ENCODE results near the gene GRIPAP1. TPM values are rescaled to one million over a fixed set of nuclear protein-coding genes. Genes with fewer than 3 reads are reported as not detected.

The GRIPAP1 gene
- total and polyA plus RNA-seq, 2 donors (not counting 3 experiments of a cell fraction or from before 2014, with no cell fraction given), result 25.3 to 49.4 TPM

DNA sequence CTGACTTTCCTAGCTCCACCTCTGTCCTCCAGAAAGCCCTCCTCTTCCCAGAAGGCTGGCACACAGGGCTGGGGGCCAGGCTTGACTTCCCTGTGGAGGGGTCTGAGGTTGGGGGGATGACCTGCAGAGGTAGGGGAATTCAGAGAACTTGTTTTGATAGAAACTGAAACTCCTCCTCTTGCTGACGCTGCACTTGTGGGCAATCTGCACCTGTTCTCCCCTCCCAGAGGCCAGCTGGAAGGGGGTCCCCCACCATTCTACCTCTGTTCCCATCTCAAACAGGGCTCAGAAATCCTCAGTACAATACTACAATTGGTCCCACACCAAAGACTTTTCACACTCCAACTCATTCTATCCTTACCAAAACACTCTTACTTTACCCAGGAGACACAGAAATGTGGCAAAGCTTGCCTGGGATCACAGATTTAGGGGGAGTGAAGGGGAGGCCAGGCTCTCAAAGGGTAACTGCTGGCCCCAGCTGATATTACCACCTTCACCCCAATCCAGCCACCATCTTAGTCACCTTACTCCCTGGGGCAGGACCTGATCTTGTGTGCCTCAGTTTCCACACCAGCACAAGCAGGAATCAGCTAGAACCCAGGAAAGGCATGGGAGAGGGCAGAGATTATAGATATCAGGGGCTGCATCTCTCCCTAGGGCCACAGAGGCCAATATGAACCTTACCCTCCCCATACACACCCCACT, 63.2 kb downstream of the GRIPAP1 start:
- no peaks in the 10 kb centered on the region for H3K9me1 ChIP-seq (replicated peaks; ENCODE audit: control insufficient read depth, extremely low read depth, insufficient read depth, low read length)
- dilution Hi-C loops (cut with MboI; ENCODE audit: extremely low pct_ligation_motif_present, low sequenced_read_pairs), result no loop called here
- FAIRE-seq (no peak), DNase-seq (ENCODE audit: low read depth, low spot score) (no peak)
- no peaks in the 10 kb centered on the region for H3K27me3 ChIP-seq (ENCODE audit: control insufficient read depth in 2 of 2, insufficient read depth in 2 of 2, low read length in 2 of 2)
- no peaks in the 10 kb centered on the region for H3K9me3 ChIP-seq (replicated peaks; ENCODE audit: control insufficient read depth, insufficient read depth, low read length)
- H3K4me3 ChIP-seq (replicated peaks in 1 of 3; ENCODE audit: insufficient read depth in 1 of 3, low read depth in 1 of 3, low read length in 3 of 3), result no peak overlapping the region
- CTCF ChIA-PET, result no interaction called here
- H3K36me3 ChIP-seq (ENCODE audit: control insufficient read depth in 2 of 2, extremely low read depth in 1 of 2, insufficient read depth in 2 of 2, low read length in 2 of 2), result peaks cover 2 to 24% of the 10 kb centered on the region in 2 experiments
- TF ChIP-seq, protein P1, sequence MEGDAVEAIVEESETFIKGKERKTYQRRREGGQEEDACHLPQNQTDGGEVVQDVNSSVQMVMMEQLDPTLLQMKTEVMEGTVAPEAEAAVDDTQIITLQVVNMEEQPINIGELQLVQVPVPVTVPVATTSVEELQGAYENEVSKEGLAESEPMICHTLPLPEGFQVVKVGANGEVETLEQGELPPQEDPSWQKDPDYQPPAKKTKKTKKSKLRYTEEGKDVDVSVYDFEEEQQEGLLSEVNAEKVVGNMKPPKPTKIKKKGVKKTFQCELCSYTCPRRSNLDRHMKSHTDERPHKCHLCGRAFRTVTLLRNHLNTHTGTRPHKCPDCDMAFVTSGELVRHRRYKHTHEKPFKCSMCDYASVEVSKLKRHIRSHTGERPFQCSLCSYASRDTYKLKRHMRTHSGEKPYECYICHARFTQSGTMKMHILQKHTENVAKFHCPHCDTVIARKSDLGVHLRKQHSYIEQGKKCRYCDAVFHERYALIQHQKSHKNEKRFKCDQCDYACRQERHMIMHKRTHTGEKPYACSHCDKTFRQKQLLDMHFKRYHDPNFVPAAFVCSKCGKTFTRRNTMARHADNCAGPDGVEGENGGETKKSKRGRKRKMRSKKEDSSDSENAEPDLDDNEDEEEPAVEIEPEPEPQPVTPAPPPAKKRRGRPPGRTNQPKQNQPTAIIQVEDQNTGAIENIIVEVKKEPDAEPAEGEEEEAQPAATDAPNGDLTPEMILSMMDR (IDR thresholded peaks at IDR 0.05; ENCODE audit: extremely low read depth in 1 of 2, insufficient read depth in 1 of 2, low read depth in 1 of 2, low read length in 2 of 2), result no peak
- TF ChIP-seq JUN (IDR thresholded peaks at IDR 0.05; ENCODE audit: borderline replicate concordance, insufficient read depth, insufficient read length, low read depth), result no peak
- peaks cover 32% of the 10 kb centered on the region for H3K79me2 ChIP-seq (ENCODE audit: control insufficient read depth, insufficient read depth, low read length)
- H3K4me2 ChIP-seq (ENCODE audit: insufficient read depth, low read length), result no peak overlapping the region
- POLR2A ChIA-PET, result no interaction called here
- no peaks in the 10 kb centered on the region for H4K20me1 ChIP-seq (replicated peaks; ENCODE audit: control insufficient read depth, extremely low read depth, insufficient read depth, low read length)
- H3K27ac ChIP-seq (ENCODE audit: insufficient read depth, low read depth, low read length), result no peak overlapping the region
- intact Hi-C loops (cut with micrococcal nuclease), result no loop called here
- BruUV-seq (replicated peaks), result no TSS peak
- no peaks in the 10 kb centered on the region for H3K4me1 ChIP-seq (ENCODE audit: control insufficient read depth, extremely low read depth, insufficient read depth, low read length)
- H2AFZ ChIP-seq (ENCODE audit: low read depth, low read length), result no peak overlapping the region
- H3K9ac ChIP-seq (replicated peaks; ENCODE audit: extremely low read depth, insufficient read depth, low read length), result no peak overlapping the region

DNA sequence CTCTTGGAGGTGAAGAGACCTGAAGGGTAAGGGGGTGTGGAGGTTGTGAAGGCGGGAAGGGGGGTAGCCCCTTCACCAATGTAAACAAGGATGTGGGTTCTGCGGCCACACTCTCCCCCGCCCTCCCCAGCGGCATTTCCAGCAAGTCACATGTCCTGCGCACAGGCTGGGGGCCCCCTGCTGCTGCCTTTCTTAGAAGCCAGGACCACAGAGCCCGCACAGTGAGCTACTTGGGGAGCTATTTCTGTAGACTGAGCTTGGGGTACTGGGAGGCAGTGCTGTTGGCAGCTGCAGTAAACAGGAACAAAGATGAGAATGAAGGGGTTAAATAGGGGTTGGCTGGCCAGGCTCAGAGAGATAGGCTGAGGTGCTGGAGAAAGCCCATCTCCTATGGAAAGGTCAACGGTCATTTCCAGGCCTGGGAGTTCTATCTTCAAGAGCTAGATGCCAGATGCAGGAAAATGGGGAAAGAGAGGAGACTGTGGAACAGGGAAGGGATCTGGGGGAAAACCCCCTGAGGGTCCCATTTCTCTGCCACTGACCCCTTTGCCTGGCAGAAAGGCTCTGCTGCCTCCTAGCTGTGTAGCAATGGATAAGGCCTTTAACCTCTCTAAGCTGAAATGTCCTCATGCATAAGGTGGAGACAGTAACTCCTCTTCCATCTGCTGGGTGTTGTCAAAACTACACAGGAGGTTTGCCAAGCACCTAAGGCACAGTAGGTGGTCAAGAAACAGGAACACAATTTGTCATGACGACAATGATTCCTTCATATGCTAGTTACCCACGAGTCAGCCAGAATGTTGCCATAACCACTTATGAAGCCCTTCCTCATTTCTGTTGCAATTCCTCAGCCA, 64.8 kb downstream of the GRIPAP1 start:
- POLR2A ChIA-PET, result no interaction called here
- no peak for FAIRE-seq

More for the DNA sequence above, 64.8 kb downstream of the GRIPAP1 start:
- no peak for DNase-seq (ENCODE audit: low read depth, low spot score)
- Histone ChIP-seq H3K79me2 (ENCODE audit: control insufficient read depth, insufficient read depth, low read length) (peaks cover 26% of the 10 kb centered on the region), H3K9ac (replicated peaks; ENCODE audit: extremely low read depth, insufficient read depth, low read length) (no peak overlapping the region), H4K20me1 (replicated peaks; ENCODE audit: control insufficient read depth, extremely low read depth, insufficient read depth, low read length) (no peaks in the 10 kb centered on the region), H3K4me2 (ENCODE audit: insufficient read depth, low read length) (no peak overlapping the region), H3K9me1 (replicated peaks; ENCODE audit: control insufficient read depth, extremely low read depth, insufficient read depth, low read length) (no peaks in the 10 kb centered on the region), H3K27ac (ENCODE audit: insufficient read depth, low read depth, low read length) (no peak overlapping the region), H3K4me3 (replicated peaks in 1 of 3; ENCODE audit: insufficient read depth in 1 of 3, low read depth in 1 of 3, low read length in 3 of 3) (no peak overlapping the region), H3K9me3 (replicated peaks; ENCODE audit: control insufficient read depth, insufficient read depth, low read length) (no peaks in the 10 kb centered on the region), H3K27me3 (ENCODE audit: control insufficient read depth in 2 of 2, insufficient read depth in 2 of 2, low read length in 2 of 2) (no peaks in the 10 kb centered on the region), H3K4me1 (ENCODE audit: control insufficient read depth, extremely low read depth, insufficient read depth, low read length) (no peaks in the 10 kb centered on the region), H3K36me3 (ENCODE audit: control insufficient read depth in 2 of 2, extremely low read depth in 1 of 2, insufficient read depth in 2 of 2, low read length in 2 of 2) (peaks cover 3 to 21% of the 10 kb centered on the region in 2 experiments), H2AFZ (ENCODE audit: low read depth, low read length) (no peak overlapping the region)
- no TSS peak for BruUV-seq (replicated peaks)
- TF ChIP-seq GATA2 (IDR thresholded peaks at IDR 0.05; ENCODE audit: insufficient read depth, insufficient read length, low read depth, low read length) (no peak), POLR2A (IDR thresholded peaks at IDR 0.05; ENCODE audit: low read depth, low read length) (no peak), MYC (IDR thresholded peaks at IDR 0.05; ENCODE audit: low read depth, low read length) (no peak), POLR2AphosphoS5 (IDR thresholded peaks at IDR 0.05; ENCODE audit: insufficient read depth, low read depth, low read length) (no peak), FOS (IDR thresholded peaks at IDR 0.05; ENCODE audit: borderline replicate concordance, insufficient read depth, low read length) (no peak), JUN (IDR thresholded peaks at IDR 0.05; ENCODE audit: borderline replicate concordance, insufficient read depth, insufficient read length, low read depth) (no peak), EZH2 (IDR thresholded peaks at IDR 0.05; ENCODE audit: borderline replicate concordance, low read depth, low read length, severe bottlenecking) (no peak)
- TF ChIP-seq, protein P2, sequence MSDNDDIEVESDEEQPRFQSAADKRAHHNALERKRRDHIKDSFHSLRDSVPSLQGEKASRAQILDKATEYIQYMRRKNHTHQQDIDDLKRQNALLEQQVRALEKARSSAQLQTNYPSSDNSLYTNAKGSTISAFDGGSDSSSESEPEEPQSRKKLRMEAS (IDR thresholded peaks at IDR 0.05; ENCODE audit: insufficient read depth, insufficient read length), result no peak
- intact Hi-C loops (cut with micrococcal nuclease) (no loop called here), dilution Hi-C loops (cut with MboI; ENCODE audit: extremely low pct_ligation_motif_present, low sequenced_read_pairs) (no loop called here)
- CTCF ChIA-PET, result no interaction called here

All from endothelial cell of umbilical vein (primary cell).